Upper lobe of left lung (tissue), 4 donors: ENCODE data around the gene SPTB.

Source experiments
- CTCF ChIP-seq, 6 experiments: fragments of 450-650 bp in 4 of 6; fragments of 200-600 bp in 2 of 6; sonication (generic) in 2 of 6; IDR thresholded peaks; one replicate each; pipeline ENCODE4 v1.5.1; 2016 to 2019; ENCODE audit warnings: antibody characterized with exemption in 6 of 6
- POLR2AphosphoS5 ChIP-seq, 2 donors: sonication (generic); formaldehyde crosslinking; IDR thresholded peaks; one replicate each; pipeline ENCODE4 v1.5.1; 2017; ENCODE audit warnings: antibody characterized with exemption in 2 of 2

GRCh38 chr14:64821651-64822050 lies 58.1 kb downstream of the SPTB start:
- TF ChIP-seq POLR2AphosphoS5 (IDR thresholded peaks at IDR 0.05) (no peak), CTCF (IDR thresholded peaks at IDR 0.05) (no peak)
